Measurements from ENCODE around the gene FAM118A. TPM values are rescaled to one million over a fixed set of nuclear protein-coding genes. Genes with fewer than 3 reads are reported as not detected.
"Not testable (repeated sequence)": the region's sequence is repeated elsewhere in the genome, so short reads cannot be mapped to it uniquely, and the experiment has no call there.

The FAM118A gene
- total and polyA plus RNA-seq, 2 experiments from 2014 or later: 11.9 to 20.3 TPM

DNA sequence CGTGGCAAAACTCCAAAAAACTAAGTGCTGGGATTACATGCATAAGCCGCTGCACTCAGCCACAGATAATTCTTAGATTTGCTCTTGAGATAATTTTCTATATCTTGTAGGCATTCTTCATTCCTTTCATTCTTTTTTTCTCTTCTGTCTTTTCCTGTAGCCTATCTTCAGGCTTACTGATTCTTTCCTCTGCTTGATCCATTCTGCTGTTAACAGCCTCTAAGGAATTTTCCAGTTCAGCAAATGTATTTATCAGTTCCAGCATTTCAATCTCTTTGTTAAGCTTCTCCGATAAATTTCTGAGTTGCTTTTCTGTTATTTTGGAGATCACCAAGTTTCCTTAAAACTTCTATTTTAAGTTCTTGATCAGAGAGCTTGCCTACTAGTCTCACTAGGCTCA lies 57.0 kb downstream of the FAM118A start (continued):
- TF ChIP-seq, protein P1, sequence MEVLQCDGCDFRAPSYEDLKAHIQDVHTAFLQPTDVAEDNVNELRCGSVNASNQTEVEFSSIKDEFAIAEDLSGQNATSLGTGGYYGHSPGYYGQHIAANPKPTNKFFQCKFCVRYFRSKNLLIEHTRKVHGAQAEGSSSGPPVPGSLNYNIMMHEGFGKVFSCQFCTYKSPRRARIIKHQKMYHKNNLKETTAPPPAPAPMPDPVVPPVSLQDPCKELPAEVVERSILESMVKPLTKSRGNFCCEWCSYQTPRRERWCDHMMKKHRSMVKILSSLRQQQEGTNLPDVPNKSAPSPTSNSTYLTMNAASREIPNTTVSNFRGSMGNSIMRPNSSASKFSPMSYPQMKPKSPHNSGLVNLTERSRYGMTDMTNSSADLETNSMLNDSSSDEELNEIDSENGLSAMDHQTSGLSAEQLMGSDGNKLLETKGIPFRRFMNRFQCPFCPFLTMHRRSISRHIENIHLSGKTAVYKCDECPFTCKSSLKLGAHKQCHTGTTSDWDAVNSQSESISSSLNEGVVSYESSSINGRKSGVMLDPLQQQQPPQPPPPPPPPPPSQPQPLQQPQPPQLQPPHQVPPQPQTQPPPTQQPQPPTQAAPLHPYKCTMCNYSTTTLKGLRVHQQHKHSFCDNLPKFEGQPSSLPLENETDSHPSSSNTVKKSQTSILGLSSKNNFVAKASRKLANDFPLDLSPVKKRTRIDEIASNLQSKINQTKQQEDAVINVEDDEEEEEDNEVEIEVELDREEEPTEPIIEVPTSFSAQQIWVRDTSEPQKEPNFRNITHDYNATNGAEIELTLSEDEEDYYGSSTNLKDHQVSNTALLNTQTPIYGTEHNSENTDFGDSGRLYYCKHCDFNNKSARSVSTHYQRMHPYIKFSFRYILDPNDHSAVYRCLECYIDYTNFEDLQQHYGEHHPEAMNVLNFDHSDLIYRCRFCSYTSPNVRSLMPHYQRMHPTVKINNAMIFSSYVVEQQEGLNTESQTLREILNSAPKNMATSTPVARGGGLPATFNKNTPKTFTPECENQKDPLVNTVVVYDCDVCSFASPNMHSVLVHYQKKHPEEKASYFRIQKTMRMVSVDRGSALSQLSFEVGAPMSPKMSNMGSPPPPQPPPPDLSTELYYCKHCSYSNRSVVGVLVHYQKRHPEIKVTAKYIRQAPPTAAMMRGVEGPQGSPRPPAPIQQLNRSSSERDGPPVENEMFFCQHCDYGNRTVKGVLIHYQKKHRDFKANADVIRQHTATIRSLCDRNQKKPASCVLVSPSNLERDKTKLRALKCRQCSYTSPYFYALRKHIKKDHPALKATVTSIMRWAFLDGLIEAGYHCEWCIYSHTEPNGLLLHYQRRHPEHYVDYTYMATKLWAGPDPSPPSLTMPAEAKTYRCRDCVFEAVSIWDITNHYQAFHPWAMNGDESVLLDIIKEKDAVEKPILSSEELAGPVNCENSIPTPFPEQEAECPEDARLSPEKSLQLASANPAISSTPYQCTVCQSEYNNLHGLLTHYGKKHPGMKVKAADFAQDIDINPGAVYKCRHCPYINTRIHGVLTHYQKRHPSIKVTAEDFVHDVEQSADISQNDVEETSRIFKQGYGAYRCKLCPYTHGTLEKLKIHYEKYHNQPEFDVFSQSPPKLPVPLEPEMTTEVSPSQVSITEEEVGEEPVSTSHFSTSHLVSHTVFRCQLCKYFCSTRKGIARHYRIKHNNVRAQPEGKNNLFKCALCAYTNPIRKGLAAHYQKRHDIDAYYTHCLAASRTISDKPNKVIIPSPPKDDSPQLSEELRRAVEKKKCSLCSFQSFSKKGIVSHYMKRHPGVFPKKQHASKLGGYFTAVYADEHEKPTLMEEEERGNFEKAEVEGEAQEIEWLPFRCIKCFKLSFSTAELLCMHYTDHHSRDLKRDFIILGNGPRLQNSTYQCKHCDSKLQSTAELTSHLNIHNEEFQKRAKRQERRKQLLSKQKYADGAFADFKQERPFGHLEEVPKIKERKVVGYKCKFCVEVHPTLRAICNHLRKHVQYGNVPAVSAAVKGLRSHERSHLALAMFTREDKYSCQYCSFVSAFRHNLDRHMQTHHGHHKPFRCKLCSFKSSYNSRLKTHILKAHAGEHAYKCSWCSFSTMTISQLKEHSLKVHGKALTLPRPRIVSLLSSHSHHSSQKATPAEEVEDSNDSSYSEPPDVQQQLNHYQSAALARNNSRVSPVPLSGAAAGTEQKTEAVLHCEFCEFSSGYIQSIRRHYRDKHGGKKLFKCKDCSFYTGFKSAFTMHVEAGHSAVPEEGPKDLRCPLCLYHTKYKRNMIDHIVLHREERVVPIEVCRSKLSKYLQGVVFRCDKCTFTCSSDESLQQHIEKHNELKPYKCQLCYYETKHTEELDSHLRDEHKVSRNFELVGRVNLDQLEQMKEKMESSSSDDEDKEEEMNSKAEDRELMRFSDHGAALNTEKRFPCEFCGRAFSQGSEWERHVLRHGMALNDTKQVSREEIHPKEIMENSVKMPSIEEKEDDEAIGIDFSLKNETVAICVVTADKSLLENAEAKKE (CRISPR knock-in tag; IDR thresholded peaks at IDR 0.05): no peak
- no peak for TF ChIP-seq JUNB (IDR thresholded peaks at IDR 0.05; ENCODE audit: unreplicated experiment)
- TF ChIP-seq, protein P2, sequence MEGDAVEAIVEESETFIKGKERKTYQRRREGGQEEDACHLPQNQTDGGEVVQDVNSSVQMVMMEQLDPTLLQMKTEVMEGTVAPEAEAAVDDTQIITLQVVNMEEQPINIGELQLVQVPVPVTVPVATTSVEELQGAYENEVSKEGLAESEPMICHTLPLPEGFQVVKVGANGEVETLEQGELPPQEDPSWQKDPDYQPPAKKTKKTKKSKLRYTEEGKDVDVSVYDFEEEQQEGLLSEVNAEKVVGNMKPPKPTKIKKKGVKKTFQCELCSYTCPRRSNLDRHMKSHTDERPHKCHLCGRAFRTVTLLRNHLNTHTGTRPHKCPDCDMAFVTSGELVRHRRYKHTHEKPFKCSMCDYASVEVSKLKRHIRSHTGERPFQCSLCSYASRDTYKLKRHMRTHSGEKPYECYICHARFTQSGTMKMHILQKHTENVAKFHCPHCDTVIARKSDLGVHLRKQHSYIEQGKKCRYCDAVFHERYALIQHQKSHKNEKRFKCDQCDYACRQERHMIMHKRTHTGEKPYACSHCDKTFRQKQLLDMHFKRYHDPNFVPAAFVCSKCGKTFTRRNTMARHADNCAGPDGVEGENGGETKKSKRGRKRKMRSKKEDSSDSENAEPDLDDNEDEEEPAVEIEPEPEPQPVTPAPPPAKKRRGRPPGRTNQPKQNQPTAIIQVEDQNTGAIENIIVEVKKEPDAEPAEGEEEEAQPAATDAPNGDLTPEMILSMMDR (conservative IDR thresholded peaks at IDR 0.05; ENCODE audit: low read depth in 2 of 2): no peak
- no peak for TF ChIP-seq CREB1 (CRISPR knock-in tag; IDR thresholded peaks at IDR 0.05; ENCODE audit: low read depth)
- no peak for TF ChIP-seq EZH2 (IDR thresholded peaks at IDR 0.05; ENCODE audit: low read depth, unreplicated experiment)
- no peak for TF ChIP-seq ZNF114 (CRISPR knock-in tag; IDR thresholded peaks at IDR 0.05)

DNA sequence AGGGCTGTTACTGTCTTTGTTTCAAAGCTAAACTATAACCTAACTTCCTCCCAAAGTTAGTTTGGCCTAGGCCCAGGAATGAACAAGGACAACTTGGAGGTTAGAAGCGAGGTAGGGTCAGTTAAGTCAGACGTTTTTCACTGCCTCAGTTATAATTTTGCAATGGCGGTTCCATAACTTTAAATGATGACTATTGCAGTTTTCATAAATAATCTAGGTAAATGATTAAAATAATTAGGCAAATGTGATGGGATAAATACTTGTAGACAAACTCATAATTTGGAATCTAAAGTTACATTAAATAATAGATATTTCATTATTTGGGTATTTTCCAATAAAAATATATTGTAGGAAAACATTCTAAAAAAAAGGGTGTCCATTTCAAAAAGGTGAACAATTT lies 63.9 kb downstream of the FAM118A start:
- H3K36me3 ChIP-seq (ENCODE audit: insufficient read depth); H3K9me2 ChIP-seq (ENCODE audit: insufficient read depth); H4K20me1 ChIP-seq (replicated peaks; ENCODE audit: insufficient read depth); H3K4me2 ChIP-seq; DNase-seq (ENCODE audit: low spot score); H3K36me3 Mint-ChIP-seq (ENCODE audit: low read depth); H3K27me3 ChIP-seq (ENCODE audit: insufficient read depth); H3K4me3 Mint-ChIP-seq; H3F3A ChIP-seq (replicated peaks; ENCODE audit: low read depth); ATAC-seq; H3K27ac ChIP-seq (ENCODE audit: low read depth); H3K27ac Mint-ChIP-seq; H3K79me2 ChIP-seq (replicated peaks; ENCODE audit: insufficient read depth); H3K4me1 ChIP-seq (ENCODE audit: insufficient read depth); H3K4me1 Mint-ChIP-seq; H3K4me3 ChIP-seq; H3K27me3 Mint-ChIP-seq (ENCODE audit: insufficient read depth, low read depth, poor library complexity); H2AFZ ChIP-seq: not testable (repeated sequence)
- H3K9me3 Mint-ChIP-seq: peaks cover 26% of the 10 kb centered on the region
